Transverse colon (tissue), 3 donors: ENCODE data around the gene TEX29.

Experiments
- POLR2A ChIP-seq: fragments of 450-650 bp; IDR thresholded peaks from one replicate; pipeline ENCODE4 v1.6.1; 2016; ENCODE audit warnings: antibody characterized with exemption, mild to moderate bottlenecking, moderate library complexity
- TF ChIP-seq, protein P1 (sequence below), 5 experiments: fragments of 200-600 bp in 3 of 5; fragments of 450-650 bp in 2 of 5; sonication (generic) in 3 of 5; IDR thresholded peaks; 1 replicate in 2 of 5; 2 replicates in 3 of 5; pipeline ENCODE4 v1.5.1; 2016 to 2017; ENCODE audit warnings: antibody characterized with exemption in 5 of 5, inconsistent platforms in 3 of 5, mild to moderate bottlenecking in 2 of 5, moderate library complexity in 1 of 5

DNA sequence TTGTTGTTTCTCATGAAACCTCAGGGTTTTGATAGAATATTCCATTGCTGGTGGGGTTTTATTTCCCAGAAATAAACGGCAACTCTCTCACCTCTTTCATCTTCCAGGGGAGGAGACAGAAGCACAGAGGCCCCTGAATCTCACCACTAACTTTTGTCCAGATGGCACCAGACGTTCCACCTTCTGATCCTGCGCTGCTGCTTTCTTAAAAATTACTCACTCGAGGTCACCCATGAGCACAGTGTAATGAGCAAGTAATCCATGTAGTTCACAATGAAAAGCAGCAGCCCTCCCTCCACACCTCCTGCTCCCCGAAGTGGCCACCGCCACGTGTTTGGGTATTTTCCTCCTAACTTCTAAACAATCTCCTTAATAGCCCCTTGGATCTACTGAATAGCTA, 51.3 kb downstream of the TEX29 start:
- TF ChIP-seq, protein P1, sequence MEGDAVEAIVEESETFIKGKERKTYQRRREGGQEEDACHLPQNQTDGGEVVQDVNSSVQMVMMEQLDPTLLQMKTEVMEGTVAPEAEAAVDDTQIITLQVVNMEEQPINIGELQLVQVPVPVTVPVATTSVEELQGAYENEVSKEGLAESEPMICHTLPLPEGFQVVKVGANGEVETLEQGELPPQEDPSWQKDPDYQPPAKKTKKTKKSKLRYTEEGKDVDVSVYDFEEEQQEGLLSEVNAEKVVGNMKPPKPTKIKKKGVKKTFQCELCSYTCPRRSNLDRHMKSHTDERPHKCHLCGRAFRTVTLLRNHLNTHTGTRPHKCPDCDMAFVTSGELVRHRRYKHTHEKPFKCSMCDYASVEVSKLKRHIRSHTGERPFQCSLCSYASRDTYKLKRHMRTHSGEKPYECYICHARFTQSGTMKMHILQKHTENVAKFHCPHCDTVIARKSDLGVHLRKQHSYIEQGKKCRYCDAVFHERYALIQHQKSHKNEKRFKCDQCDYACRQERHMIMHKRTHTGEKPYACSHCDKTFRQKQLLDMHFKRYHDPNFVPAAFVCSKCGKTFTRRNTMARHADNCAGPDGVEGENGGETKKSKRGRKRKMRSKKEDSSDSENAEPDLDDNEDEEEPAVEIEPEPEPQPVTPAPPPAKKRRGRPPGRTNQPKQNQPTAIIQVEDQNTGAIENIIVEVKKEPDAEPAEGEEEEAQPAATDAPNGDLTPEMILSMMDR (IDR thresholded peaks at IDR 0.05) = no peak
- no peak for TF ChIP-seq POLR2A
